Stomach (tissue), 4 donors: ENCODE data around the gene CREB5.

ENCODE experiments used
- POLR2A ChIP-seq, 4 donors: fragments of 450-650 bp; IDR thresholded peaks; one replicate each; pipeline ENCODE4 v1.6.1; 2016; ENCODE audit warnings: antibody characterized with exemption in 4 of 4, control low read depth in 2 of 4, mild to moderate bottlenecking in 1 of 4, moderate library complexity in 1 of 4
- TF ChIP-seq, protein P1 (sequence below), 7 experiments: fragments of 450-650 bp in 4 of 7; fragments of 200-600 bp in 3 of 7; sonication (generic) in 3 of 7; IDR thresholded peaks; one replicate each; pipeline ENCODE4 v1.5.1; 2016 to 2019; ENCODE audit warnings: antibody characterized with exemption in 7 of 7, control low read depth in 2 of 7, mild to moderate bottlenecking in 1 of 7

- TF ChIP-seq, protein P1, sequence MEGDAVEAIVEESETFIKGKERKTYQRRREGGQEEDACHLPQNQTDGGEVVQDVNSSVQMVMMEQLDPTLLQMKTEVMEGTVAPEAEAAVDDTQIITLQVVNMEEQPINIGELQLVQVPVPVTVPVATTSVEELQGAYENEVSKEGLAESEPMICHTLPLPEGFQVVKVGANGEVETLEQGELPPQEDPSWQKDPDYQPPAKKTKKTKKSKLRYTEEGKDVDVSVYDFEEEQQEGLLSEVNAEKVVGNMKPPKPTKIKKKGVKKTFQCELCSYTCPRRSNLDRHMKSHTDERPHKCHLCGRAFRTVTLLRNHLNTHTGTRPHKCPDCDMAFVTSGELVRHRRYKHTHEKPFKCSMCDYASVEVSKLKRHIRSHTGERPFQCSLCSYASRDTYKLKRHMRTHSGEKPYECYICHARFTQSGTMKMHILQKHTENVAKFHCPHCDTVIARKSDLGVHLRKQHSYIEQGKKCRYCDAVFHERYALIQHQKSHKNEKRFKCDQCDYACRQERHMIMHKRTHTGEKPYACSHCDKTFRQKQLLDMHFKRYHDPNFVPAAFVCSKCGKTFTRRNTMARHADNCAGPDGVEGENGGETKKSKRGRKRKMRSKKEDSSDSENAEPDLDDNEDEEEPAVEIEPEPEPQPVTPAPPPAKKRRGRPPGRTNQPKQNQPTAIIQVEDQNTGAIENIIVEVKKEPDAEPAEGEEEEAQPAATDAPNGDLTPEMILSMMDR (IDR thresholded peaks at IDR 0.05) = no peak
- TF ChIP-seq POLR2A (IDR thresholded peaks at IDR 0.05) = no peak
These were observed 424.4 kb downstream of the CREB5 start for GRCh38 chr7:28836716-28837115.
